Activated CD4-positive, alpha-beta T cell treated with anti-CD3 and anti-CD28 coated beads for 24 hours (primary cell): ENCODE data around the gene A1BG.

Experiments
- DNase-seq, 2 donors: peaks; one replicate each; pipeline ENCODE4 v3.0.0-alpha.2; 2020; ENCODE audit warnings: low read depth in 2 of 2

The A1BG gene

GRCh38 chr19:58352760-58353671, at the start of gene A1BG:
Gene A1BG (minus strand): TSS chr19:58353492. CDS start chr19:58353437, 55 bp downstream.
- DNase-seq: no peak

- DNase-seq: no peak
These were observed 48.6 kb upstream of the A1BG start for GRCh38 chr19:58401840-58402421.

GRCh38 chr19:58400916-58401839, 47.9 kb upstream of the A1BG start:
- peak; percentile 98 for DNase-seq

- DNase-seq: no peak
These were observed 47.1 kb upstream of the A1BG start for GRCh38 chr19:58400316-58400915.

GRCh38 chr19:58399903-58400302, 46.6 kb upstream of the A1BG start:
- DNase-seq: no peak

GRCh38 chr19:58398545-58398944, 45.3 kb upstream of the A1BG start:
- no peak for DNase-seq

- no peak for DNase-seq
These were observed 44.8 kb upstream of the A1BG start for GRCh38 chr19:58398087-58398486.

GRCh38 chr19:58397533-58398037, 44.3 kb upstream of the A1BG start:
- no peak for DNase-seq

GRCh38 chr19:58396691-58397532, 43.6 kb upstream of the A1BG start:
- no peak for DNase-seq

- DNase-seq: no peak
These were observed 42.8 kb upstream of the A1BG start for GRCh38 chr19:58395979-58396627.

GRCh38 chr19:58395220-58395978, 42.1 kb upstream of the A1BG start, which contains the start of gene RNF225:
Gene RNF225 (plus strand): TSS chr19:58395656. CDS start chr19:58396090, 434 bp downstream.
- DNase-seq: no peak

GRCh38 chr19:58394821-58395219, 41.5 kb upstream of the A1BG start:
- no peak for DNase-seq

- no peak for DNase-seq
These were observed 40.4 kb upstream of the A1BG start for GRCh38 chr19:58393725-58394033.

GRCh38 chr19:58392945-58393724, 39.8 kb upstream of the A1BG start:
- DNase-seq: no peak

GRCh38 chr19:58388175-58388526, 34.9 kb upstream of the A1BG start:
- DNase-seq: no peak

GRCh38 chr19:58387338-58388174, 34.3 kb upstream of the A1BG start:
- DNase-seq: no peak

- DNase-seq: peak; percentile 91
These were observed 33.5 kb upstream of the A1BG start, which contains the start of gene RPS5 for GRCh38 chr19:58386576-58387337. Gene RPS5 (plus strand): TSS chr19:58387269. CDS start chr19:58388138, 869 bp downstream.
